ENCODE measurements around the gene VPS51. TPM values are rescaled to one million over a fixed set of nuclear protein-coding genes. Genes with fewer than 3 reads are reported as not detected.
"Not testable (repeated sequence)": the region's sequence is repeated elsewhere in the genome, so short reads cannot be mapped to it uniquely, and the experiment has no call there.

The VPS51 gene
- total RNA-seq, 1 donor from 2014 or later, result 95.2 TPM

GRCh38 chr11:65114538-65115171 is 18.6 kb downstream of the VPS51 start:
- ATAC-seq (no peak), DNase-seq (ENCODE audit: missing footprints) (no peak)
- intact Hi-C loops (cut with DNase I), result loop anchor here (5.0 kb wide), 1 partner anchor 148 kb away; the partner anchor contains the start of gene POLA2

GRCh38 chr11:65115361-65116082 is 19.5 kb downstream of the VPS51 start:
- no peak for ATAC-seq
- DNase-seq (ENCODE audit: missing footprints), result no peak
- intact Hi-C loops (cut with DNase I), result no loop called here

DNA sequence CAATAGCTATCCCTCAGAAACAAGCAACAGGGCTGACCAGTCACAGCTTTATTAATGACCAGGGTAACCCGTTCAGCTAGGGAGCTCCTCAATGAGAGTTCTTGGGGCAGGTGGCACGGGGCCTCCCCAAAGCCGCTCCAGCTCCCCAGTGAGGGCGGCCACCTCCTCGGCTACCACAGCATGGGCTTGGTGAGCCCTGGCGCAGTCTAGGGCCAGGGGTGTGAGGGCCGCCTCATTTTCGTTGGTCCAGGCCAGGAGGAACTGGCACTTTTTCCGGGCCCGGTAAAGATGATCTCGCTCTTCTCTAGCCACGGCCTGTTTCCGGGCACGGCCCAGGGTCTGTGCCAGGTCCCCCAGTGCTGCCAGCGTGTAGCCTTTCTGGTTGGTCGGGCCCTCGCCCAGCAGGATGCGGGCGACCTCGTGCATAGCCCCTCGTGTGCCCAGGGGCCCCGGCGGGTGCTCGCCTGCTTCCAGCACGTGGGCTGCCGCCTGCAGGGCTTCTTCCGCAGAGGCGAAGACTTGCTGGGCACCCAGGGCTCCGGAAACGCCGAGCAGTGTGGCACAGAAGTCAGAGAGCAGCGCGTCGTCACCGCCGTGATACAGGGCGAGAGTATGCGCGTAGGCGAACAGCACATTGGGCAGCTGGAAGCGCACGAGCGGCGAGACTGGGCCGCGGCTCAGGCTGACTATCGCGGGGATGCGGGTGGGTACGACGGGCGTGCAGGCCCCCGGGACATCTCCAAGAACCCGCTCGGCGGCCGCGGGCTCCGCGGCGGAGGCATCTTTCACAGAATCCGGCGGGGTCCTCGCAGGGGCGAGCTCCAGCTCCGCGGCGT is 20.6 kb downstream of the VPS51 start:
- DNase-seq (ENCODE audit: missing footprints), result no peak
- intact Hi-C loops (cut with DNase I), result loop anchor here (1.0 kb wide), 1 partner anchor 32 kb away; the partner anchor contains the start of genes CDCA5 and ZFPL1
- no peak for ATAC-seq

DNA sequence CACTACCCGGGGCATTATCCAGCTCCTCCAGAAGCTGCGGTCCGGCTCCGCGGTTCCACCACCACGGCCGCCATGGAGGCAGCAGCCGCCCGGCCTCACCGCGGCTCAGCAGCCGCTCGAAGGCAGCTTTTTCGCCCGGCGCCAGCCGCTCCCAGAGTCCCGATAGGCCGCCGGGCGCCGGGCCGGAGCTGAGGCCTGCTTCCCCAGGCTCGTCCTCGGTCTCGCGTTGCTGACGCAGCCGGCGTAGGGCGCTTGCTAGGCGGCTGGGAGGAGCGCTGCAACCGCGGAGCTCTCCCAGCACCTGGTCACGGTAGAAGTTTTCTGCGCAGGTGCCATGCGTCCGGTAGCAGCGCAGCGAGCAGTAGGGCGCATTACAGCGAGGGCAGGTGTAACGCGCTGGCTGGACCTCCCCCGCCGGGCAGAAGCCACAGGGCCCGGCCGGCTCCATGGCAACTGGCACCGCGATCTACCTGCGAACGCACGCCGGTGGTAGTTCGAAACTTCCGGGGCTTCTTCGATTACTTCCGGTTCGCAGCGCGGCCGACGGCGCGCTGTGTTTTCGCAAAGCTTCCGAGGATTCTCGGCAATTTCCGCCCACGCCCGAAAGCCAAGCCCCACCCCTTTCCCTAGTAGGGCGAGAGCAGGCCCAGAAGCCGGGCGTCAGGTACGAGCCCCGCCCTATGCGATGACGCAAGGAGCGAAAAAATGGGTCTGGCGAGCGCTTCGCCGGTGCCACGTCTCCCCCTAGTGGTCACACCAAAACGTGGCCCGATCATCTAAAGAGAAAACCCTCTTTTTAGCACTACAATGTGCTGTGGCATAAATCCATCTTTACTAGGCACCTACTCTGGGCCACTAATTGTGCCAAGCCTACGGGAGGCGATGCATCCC is 21.4 kb downstream of the VPS51 start, which contains the start of gene ZNHIT2:
Gene ZNHIT2, minus strand, starts transcription at position 496 of the 891 bp plus-strand sequence. Its CDS starts 48 bp downstream, at position 448.
- ATAC-seq (peak; percentile 88), DNase-seq (ENCODE audit: missing footprints) (peak; percentile 100)
- intact Hi-C loops (cut with DNase I), result loop anchor here (1.0 kb wide), 1 partner anchor 33 kb away; the partner anchor contains the start of genes CDCA5 and ZFPL1

GRCh38 chr11:65118097-65118837 is 22.3 kb downstream of the VPS51 start:
- ATAC-seq, result no peak
- intact Hi-C loops (cut with DNase I), result no loop called here
- no peak for DNase-seq (ENCODE audit: missing footprints)

- DNase-seq (ENCODE audit: missing footprints); ATAC-seq; intact Hi-C loops (cut with DNase I): not testable (repeated sequence)
Measured at GRCh38 chr11:65118891-65119669, 23.1 kb downstream of the VPS51 start.

DNA sequence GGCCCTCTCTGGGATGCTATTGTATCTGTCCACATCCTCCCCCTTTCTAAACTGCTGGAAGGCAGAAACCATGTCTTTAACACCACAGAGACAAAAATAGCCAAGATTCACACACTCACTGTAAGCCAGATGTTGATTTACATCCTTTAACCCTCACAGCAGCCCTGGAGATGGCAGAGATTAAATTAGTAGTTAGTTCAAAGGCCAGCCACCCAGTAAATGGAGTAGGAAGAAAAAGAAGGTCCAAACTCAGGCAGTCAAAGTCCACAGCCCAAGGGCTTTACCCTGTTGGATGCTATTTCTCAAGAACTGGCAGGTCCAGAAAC is 23.6 kb downstream of the VPS51 start:
- no peak for ATAC-seq
- intact Hi-C loops (cut with DNase I), result no loop called here
- no peak for DNase-seq (ENCODE audit: missing footprints)

GRCh38 chr11:65120831-65121230 is 24.8 kb downstream of the VPS51 start:
- intact Hi-C loops (cut with DNase I), result no loop called here
- ATAC-seq (no peak), DNase-seq (ENCODE audit: missing footprints) (no peak)

DNA sequence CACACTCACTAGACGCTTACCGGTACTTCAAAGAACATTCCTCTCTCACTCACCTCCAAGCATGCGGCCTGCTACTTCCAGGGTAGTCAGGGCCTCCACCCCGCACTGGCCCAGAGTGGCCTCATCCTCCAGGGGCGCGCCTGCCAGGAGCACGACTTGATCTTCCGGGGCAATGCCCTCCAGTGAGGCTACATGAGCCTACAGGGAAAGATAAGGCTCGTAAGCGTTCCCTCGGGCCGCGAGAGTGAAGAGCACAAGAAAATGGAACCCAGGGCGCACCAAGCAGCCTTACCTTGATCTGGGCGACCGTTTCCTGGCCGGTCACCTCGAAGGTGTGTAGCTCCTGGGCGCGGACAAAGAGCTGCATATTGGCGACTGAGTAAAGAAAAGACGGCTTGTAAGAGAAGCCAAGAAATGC is 25.4 kb downstream of the VPS51 start:
- intact Hi-C loops (cut with DNase I), result no loop called here
- no peak for DNase-seq (ENCODE audit: missing footprints)
- no peak for ATAC-seq

GRCh38 chr11:65121865-65122696 is 26.1 kb downstream of the VPS51 start, which contains the start of the genes FAU and MRPL49:
TSS of gene FAU (minus strand) at chr11:65122134. CDS start at chr11:65121813, 321 bp downstream.
TSS of gene MRPL49 (plus strand) at chr11:65122321. CDS start at chr11:65122347, 26 bp downstream.
- peak; percentile 93 for ATAC-seq
- DNase-seq (ENCODE audit: missing footprints), result peak; percentile 100
- intact Hi-C loops (cut with DNase I), result no loop called here

- ATAC-seq (no peak), DNase-seq (ENCODE audit: missing footprints) (no peak)
- intact Hi-C loops (cut with DNase I), result loop anchor here (5.0 kb wide), 1 partner anchor 202 kb away; the partner anchor contains the start of gene PPP2R5B
Measured at GRCh38 chr11:65124480-65125196, 28.6 kb downstream of the VPS51 start.

DNA sequence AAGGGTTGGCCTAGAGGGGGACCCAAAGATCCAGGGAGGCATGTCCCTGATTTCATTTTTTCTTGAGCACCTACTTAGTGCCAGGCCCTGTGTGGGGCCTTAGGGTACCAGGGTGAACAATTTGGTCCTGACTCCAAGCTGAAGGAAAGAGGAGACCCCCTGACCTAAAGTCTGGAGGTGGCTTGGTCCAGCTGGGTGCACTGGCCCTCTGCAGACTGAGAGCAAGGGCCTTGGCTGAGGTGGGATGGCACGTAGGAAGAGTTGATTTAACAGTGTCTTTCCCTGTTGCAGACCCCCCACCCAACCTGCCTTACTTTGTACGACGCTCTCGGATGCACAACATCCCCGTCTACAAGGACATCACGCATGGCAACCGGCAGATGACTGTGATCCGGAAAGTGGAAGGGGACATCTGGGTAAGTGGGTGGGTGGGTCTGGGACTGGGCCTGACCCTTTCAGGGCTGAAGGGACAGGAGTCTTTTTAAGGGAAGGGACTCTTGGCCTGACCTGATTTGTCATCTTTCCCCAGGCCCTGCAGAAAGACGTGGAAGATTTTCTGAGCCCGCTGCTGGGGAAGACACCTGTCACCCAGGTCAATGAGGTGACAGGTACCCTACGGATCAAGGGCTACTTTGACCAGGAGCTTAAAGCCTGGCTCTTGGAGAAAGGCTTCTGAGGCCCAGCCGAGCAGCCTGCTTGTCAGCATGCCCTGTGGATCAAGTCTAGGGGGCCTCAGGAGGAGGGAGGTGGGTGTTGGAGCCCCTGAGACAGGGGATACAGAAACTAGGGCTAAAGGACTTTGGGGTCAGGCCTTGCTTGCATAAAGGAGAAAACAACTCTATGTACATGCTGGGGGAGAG is 29.4 kb downstream of the VPS51 start:
- ATAC-seq (no peak), DNase-seq (ENCODE audit: missing footprints) (no peak)
- intact Hi-C loops (cut with DNase I), result loop anchor here (5.0 kb wide), 1 partner anchor 203 kb away; the partner anchor contains the start of gene PPP2R5B

DNA sequence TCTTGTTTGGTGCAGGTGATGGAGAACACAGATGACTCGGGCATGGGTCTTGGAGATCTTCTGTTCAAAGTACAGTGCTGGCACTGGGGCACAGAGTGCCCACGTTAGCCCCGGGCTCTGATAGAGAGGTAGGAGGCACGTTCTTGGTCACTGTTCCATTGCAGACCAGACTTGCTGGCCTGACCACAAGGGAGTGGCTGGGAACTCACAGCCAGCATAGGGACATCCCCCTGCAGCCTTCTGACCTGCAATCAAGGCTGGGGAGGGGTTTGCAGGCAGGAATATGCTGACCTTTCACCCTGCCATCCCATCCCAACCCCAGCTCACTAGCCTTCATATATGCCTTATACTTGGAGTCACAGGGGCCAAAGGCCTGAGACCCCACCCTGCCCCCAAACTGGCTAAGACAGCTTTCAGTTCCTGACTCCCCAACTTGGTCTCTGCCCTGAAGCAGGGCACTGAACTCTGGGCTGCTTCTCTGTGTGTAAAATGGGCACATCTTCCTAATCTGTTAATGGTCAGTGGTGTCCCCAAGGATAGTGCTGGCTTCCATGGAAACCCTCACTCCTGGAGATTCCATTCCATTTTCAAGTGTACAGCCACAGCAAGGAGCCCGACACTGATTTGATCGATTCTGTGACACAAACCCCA is 30.7 kb downstream of the VPS51 start:
- DNase-seq (ENCODE audit: missing footprints), result no peak
- intact Hi-C loops (cut with DNase I), result loop anchor here (5.0 kb wide), 1 partner anchor 204 kb away; the partner anchor contains the start of gene PPP2R5B
- no peak for ATAC-seq

All from Right ventricle myocardium inferior (tissue), 1 donor.